BE2C (cell line): ENCODE data around the gene AGAP1.
A peak's percentile ranks its signal among the peaks of the same experiment; 100 is the strongest.

ENCODE experiments used
- DNase-seq: peaks from one replicate; pipeline ENCODE4 v3.0.0-alpha.2; 2020
- H3K27me3 ChIP-seq: fragments of 250-450 bp; sonication (Bioruptor Pico); 2 replicates; pipeline ENCODE4 v1.5.1; 2020; ENCODE audit warnings: mild to moderate bottlenecking
- H3K36me3 ChIP-seq: fragments of 250-450 bp; sonication (Bioruptor Pico); 2 replicates; pipeline ENCODE4 v1.5.1; 2020; ENCODE audit warnings: mild to moderate bottlenecking
- H3K4me1 ChIP-seq: fragments of 250-450 bp; sonication (Bioruptor Pico); 2 replicates; pipeline ENCODE4 v1.5.1; 2020
- H3K4me3 ChIP-seq: 2 replicates; pipeline ENCODE4 v1.5.1; 2011; ENCODE audit warnings: low read depth, low read length
- H3K9me3 ChIP-seq: fragments of 250-450 bp; sonication (Bioruptor Pico); 2 replicates; pipeline ENCODE4 v1.5.1; 2020
- CTCF ChIP-seq: IDR thresholded peaks from 2 replicates; pipeline ENCODE4 v1.5.1; 2012; ENCODE audit warnings: mild to moderate bottlenecking, low read depth, low read length

The AGAP1 gene

GRCh38 chr2:235746257-235746934 lies 252.6 kb downstream of the AGAP1 start:
- DNase-seq, result peak; percentile 69
- no peaks in the 10 kb centered on the region; the same call in 1 of the 2 replicates for H3K36me3 ChIP-seq
- no peak overlapping the region for H3K4me3 ChIP-seq
- H3K4me1 ChIP-seq, result no peaks in the 10 kb centered on the region
- no peaks in the 10 kb centered on the region for H3K27me3 ChIP-seq
- peak; percentile 86 for TF ChIP-seq CTCF
- no peaks in the 10 kb centered on the region for H3K9me3 ChIP-seq

- TF ChIP-seq CTCF, result no peak
- H3K4me1 ChIP-seq, result no peaks in the 10 kb centered on the region
- no peak for DNase-seq
Measured at GRCh38 chr2:235747001-235747785, 253.3 kb downstream of the AGAP1 start.

GRCh38 chr2:235747786-235748091 lies 253.9 kb downstream of the AGAP1 start:
- Histone ChIP-seq H3K4me1 (no peaks in the 10 kb centered on the region), H3K4me3 (no peak overlapping the region), H3K9me3 (no peaks in the 10 kb centered on the region), H3K36me3 (no peaks in the 10 kb centered on the region; the same call in 1 of the 2 replicates), H3K27me3 (no peaks in the 10 kb centered on the region)
- DNase-seq, result no peak
- no peak for TF ChIP-seq CTCF

More at GRCh38 chr2:235747001-235747785, 253.3 kb downstream of the AGAP1 start:
- Histone ChIP-seq H3K27me3 (no peaks in the 10 kb centered on the region), H3K36me3 (no peaks in the 10 kb centered on the region; the same call in 1 of the 2 replicates), H3K9me3 (no peaks in the 10 kb centered on the region), H3K4me3 (no peak overlapping the region)

- Histone ChIP-seq H3K9me3 (no peaks in the 10 kb centered on the region), H3K4me3 (no peak overlapping the region), H3K36me3 (no peaks in the 10 kb centered on the region; the same call in 1 of the 2 replicates), H3K4me1 (no peaks in the 10 kb centered on the region), H3K27me3 (no peaks in the 10 kb centered on the region)
- no peak for TF ChIP-seq CTCF
- DNase-seq, result no peak
Measured at GRCh38 chr2:235749121-235749770, 255.4 kb downstream of the AGAP1 start.

- TF ChIP-seq CTCF, result no peak
- H3K4me3 ChIP-seq, result no peak overlapping the region
- no peaks in the 10 kb centered on the region for H3K4me1 ChIP-seq
- H3K9me3 ChIP-seq, result no peaks in the 10 kb centered on the region
- H3K27me3 ChIP-seq, result no peaks in the 10 kb centered on the region
- H3K36me3 ChIP-seq, result no peaks in the 10 kb centered on the region; the same call in 1 of the 2 replicates
- no peak for DNase-seq
Measured at GRCh38 chr2:235749771-235750160, 255.9 kb downstream of the AGAP1 start.
